Left renal pelvis (tissue), 4 donors: ENCODE data around the gene GSC. TPM values are rescaled to one million over a fixed set of nuclear protein-coding genes. Genes with fewer than 3 reads are reported as not detected.

Experiments
- DNase-seq, 4 donors: peaks; one replicate each; pipeline ENCODE4 v3.0.0-alpha.2; 2013; ENCODE audit warnings: low read depth in 4 of 4, low spot score in 3 of 4
- polyA plus RNA-seq, 4 donors: library from polyadenylated mRNA; unstranded; fragments of 120-200 nt; gene quantifications; one replicate each; pipeline ENCODE4 v1.2.1, GENCODE V29; 2013; ENCODE audit not compliant: insufficient read length in 4 of 4

GSC gene
- polyA plus RNA-seq, 4 donors: 0.72 TPM; not detected in 3

GRCh38 chr14:94772548-94772947, 2.6 kb upstream of the GSC start:
- no peak for DNase-seq

DNA sequence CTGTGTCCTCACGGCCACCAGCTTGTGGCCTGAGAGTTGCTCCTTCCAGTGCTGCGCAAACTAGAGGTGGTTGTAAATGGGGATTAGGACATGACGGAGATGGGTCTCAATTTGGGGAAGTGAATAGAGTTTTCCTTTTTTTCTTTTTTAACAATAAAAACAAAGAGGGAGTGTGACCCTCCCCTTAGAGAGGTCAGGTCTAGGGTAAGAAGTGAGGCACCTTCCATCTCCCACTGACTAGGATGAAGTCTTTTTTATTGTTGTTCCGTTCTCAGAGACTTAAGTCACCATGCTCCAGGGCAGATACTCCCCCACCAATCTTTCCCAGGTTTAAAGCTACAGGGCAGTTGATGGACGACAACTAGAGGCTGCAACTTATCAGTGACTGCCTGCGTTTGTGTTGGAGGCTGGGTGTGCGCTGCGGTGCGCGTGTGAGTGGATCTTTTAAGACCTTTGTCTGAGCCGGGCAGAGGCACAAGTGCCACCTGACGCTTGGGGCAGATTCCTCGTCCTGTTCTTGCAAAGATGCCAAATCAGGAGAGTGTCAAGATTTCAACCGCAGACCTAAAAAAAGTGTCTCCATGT, 2.1 kb upstream of the GSC start:
- no peak for DNase-seq

GRCh38 chr14:94771158-94771905, 1.4 kb upstream of the GSC start:
- no peak for DNase-seq

GRCh38 chr14:94770815-94771157, 873 bp upstream of the GSC start:
- no peak for DNase-seq

GRCh38 chr14:94770251-94770749, 387 bp upstream of the GSC start:
- no peak for DNase-seq

- no peak for DNase-seq
These were observed 1.2 kb downstream of the GSC start for GRCh38 chr14:94768521-94769390.

DNA sequence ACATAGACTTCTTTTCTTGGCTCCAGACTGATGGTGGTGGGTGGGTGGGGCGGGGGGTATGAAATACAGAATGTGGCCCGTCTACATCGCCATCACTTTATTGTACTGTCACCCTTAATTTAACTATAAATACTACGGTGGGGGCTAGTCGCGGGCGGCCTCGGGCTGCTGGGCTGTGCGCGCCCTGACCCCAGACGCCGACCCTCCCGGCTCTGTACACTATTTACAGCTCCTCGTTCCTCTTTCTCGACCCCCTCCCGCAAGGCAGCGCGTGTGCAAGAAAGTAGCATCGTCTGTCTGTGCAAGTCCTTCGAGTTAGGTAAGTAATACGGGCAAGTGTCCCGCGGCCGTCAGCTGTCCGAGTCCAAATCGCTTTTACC, 1.8 kb downstream of the GSC start:
- DNase-seq: no peak

DNA sequence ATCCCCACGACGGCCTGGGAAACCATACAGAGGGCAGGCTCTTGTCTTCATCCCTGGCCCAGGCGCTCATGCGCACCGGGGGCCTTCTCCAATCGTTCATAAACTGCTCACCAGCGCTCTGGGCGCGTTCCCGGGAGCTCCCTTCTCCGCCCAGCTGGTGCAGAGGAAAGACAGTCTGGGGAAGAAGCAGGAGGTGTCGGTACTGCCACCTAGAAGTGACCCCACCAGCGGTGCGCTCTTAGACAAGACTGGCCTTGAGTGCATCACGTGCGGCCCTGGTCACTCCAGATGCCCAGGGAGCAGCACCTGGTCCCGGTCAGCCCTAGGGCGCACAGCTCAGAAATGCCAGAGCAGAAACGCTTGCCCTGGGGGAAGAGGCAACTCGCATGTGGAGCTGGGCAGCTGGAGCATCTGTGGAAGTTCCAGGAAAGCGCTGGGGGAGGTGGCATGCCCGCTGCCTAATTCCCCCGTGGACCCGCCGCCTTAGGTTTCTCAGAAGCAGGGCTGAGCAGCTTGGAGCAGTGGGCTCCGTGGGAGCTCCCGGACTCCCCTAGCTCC, 2.5 kb downstream of the GSC start:
- DNase-seq: no peak

GRCh38 chr14:94764573-94764972, 5.3 kb downstream of the GSC start:
- DNase-seq: no peak

GRCh38 chr14:94762431-94762830, 7.5 kb downstream of the GSC start:
- DNase-seq: no peak

- no peak for DNase-seq
These were observed 7.9 kb downstream of the GSC start for GRCh38 chr14:94761997-94762377.

DNA sequence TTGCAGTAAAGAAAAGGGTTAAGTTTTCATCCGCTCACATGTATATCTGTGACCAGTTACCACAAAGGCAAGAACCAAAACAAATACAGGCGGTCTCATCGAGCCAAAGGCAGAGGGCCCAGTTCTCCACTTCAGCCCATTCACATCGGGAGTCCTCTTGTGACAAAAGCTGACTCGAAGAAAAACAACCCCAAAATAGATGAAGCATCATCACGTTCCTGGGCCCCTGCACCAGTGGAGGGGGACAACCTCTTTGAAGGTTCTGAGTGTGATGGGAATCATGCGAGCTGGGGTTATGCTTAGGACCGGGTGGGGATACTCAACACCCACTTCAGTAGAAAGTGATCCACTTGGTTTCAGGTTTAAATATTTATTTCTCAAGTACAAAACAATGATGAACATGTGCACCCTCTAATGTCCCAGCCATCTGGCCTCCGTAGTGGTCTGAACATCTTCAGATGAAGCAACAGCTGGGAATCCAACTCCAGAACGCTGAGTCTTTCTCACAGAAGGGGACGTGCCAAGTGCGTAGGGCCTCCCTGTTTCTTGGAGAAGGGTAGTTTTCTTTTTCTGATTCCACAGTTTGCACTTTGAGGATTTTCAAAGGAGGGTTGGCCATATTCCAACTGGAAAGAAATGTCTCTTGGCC, 8.4 kb downstream of the GSC start:
- no peak for DNase-seq

DNA sequence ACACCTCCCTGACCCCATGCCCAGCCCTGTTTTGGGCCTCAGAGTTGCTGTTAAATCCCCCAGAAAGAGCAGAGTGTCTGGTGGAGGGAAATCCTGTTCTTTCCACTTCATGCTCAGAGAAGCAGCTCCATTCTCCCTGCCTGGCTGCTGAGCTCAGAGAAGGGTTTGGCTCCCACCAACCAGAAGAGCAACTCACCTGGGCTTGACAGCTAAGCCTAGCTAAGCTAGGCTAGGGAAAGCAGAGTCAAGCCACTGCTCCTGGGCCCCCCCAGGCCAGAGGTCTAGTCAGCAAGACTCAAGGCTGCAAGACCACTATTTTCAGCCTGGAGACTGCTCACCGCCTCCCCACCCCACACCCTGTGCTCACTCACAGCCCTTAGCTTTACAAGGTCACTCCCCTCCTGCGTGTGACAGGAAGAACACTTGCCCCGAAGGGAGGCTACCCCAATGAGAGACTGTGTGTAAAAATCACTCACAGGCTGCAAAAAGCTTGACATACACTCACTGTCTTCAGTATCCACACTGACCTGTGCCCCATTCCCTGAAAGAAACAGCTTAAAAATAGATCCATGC, 13.5 kb downstream of the GSC start:
- DNase-seq: no peak

GRCh38 chr14:94754391-94754942, 15.4 kb downstream of the GSC start:
- DNase-seq: no peak

- no peak for DNase-seq
These were observed 17.1 kb downstream of the GSC start for GRCh38 chr14:94752591-94753436.

DNA sequence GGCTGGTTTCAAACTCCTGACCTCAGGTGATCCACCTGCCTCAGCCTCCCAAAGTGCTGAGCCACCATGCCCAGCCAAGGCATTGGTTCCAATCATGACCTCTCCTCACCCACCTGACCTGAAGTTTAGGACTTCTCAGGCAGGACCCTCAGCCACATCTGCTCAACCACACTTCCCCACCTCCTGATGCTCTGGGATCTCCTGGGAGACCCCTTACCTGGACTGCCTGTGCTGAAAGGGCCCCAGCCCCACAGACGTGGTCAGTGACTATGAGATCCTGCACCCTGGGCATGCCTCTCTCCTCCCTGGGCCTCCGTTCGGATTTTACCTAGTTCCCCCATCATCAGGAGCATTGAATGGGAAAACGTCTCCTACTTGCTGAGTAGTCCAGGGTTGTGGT, 18.0 kb downstream of the GSC start:
- no peak for DNase-seq

- no peak for DNase-seq
These were observed 18.6 kb downstream of the GSC start for GRCh38 chr14:94751321-94751720.

DNA sequence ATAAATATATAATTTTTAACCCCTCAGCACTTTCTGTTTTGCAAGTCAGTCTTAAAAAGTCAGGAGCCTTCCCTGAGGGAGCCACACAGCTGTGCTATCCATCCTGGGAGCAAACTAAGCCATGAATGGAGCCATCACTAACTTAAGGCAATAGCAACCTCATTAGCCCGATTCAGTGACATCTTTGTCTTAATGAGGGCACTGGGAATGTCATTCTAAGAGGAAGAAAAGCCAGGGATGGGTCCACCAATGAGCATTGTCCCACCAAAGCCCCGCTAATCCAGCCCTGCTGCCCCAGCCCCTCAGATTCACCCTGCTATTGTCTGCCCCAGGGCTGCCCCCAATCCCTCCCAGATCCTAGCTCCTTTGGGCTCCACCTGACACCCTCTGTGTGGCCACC, 19.5 kb downstream of the GSC start:
- no peak for DNase-seq

DNA sequence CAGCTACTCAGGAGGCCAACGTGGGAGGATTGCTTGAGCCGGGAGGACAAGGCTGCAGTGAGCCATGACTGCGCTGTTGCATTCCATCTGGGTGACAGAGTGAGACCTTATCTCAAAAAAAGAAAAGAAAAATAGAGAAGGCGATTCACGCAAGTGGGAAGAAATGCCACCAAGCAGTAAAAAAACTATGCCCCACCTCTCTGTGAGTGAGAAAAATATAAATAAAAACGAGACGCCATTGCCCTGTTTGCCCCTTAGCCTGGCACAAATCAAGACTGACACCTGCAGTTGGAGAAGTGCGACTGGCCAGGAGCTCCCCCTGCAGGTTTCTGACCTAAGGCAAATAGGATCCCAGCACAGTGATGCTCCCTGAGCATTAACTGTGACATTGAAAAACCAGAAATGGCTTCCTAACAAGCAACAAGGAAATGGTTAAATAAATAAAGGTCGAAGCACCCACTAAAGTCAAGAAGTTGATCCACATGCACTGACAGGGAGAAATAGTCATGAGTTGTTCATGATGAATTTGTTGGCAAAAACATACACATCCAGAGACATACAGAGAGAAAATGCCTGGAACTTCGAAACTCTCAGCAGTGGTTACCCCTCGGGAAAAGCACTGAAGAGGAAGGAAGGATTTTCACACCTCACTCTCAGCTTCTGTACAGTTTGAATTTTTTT, 21.1 kb downstream of the GSC start:
- no peak for DNase-seq
